ENCODE results near the gene PAPPA. TPM values are rescaled to one million over a fixed set of nuclear protein-coding genes. Genes with fewer than 3 reads are reported as not detected.

The PAPPA gene
- total RNA-seq, 4 donors from 2014 or later: 0.53 to 2.3 (median 1.4) TPM

DNA sequence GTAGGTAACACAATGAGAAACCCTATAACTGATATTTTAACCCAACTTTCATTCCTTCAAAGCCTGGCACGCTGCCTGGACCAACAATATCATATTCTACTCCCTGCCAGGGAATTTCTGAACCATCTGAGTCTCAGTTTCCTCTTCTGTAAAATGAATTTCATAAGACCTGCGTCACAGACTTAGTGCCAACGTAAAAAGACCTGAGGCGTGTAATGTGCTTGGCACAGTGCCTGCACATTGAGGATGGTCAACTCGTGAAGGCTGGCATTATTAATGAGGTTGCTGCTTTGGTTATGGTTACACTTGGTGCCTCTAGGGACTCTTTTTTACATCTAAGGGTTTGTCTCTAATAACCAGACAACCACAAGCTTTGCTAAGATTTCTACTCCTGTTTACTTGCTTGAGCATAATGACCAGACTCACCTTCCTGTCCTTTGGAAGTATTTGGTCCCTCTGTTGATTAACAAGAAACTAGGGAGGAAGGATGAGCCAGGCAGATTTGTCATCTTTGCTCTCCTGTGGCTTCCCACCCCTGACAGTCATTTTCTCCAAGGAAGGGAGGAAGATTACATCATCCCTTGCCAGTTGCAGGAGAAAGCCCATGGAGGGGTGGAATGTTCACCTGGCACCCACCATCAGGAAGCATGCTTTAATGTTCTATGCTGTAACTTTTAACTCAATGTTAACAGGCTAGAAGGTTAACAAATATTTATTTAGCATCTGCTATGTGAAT, 79.0 kb downstream of the PAPPA start:
- Histone ChIP-seq H3K4me3 (no peak overlapping the region), H3K27ac (no peak overlapping the region), H3K27me3 (no peaks in the 10 kb centered on the region), H3K9me3 (no peaks in the 10 kb centered on the region), H3K4me1 (no peaks in the 10 kb centered on the region), H3K36me3 (no peaks in the 10 kb centered on the region)
- no peak for DNase-seq (ENCODE audit: low spot score in 2 of 2)
- WGBS: 47% methylated on average over 5 of the region's 5 CpGs
- TF ChIP-seq POLR2AphosphoS5 (IDR thresholded peaks at IDR 0.05) (no peak), POLR2A (IDR thresholded peaks at IDR 0.05) (no peak), EP300 (IDR thresholded peaks at IDR 0.05) (no peak)
- TF ChIP-seq, protein P1, sequence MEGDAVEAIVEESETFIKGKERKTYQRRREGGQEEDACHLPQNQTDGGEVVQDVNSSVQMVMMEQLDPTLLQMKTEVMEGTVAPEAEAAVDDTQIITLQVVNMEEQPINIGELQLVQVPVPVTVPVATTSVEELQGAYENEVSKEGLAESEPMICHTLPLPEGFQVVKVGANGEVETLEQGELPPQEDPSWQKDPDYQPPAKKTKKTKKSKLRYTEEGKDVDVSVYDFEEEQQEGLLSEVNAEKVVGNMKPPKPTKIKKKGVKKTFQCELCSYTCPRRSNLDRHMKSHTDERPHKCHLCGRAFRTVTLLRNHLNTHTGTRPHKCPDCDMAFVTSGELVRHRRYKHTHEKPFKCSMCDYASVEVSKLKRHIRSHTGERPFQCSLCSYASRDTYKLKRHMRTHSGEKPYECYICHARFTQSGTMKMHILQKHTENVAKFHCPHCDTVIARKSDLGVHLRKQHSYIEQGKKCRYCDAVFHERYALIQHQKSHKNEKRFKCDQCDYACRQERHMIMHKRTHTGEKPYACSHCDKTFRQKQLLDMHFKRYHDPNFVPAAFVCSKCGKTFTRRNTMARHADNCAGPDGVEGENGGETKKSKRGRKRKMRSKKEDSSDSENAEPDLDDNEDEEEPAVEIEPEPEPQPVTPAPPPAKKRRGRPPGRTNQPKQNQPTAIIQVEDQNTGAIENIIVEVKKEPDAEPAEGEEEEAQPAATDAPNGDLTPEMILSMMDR (IDR thresholded peaks at IDR 0.05): no peak

DNA sequence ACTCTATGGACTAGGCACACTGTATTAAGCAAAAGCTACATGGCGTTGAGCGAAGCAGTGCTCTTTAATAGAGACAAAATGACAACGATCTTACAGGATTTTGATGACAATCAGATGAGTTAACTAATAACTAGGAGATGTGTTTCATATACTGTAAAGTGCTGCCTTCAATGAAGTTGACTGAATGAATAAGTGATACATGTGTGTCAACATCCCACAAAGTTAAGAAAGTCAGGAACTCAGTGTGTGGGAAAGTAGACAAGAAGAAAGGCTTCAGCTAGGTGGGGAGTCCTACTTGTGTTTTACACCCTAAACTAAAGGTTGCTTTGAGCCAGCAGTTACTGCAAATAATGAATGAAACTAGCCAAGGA, 79.6 kb downstream of the PAPPA start:
- DNase-seq (ENCODE audit: low spot score in 2 of 2): no peak
- 83% methylated on average over 3 of the region's 3 CpGs for WGBS
- Histone ChIP-seq H3K4me1 (no peaks in the 10 kb centered on the region), H3K27me3 (no peaks in the 10 kb centered on the region), H3K27ac (no peak overlapping the region), H3K36me3 (no peaks in the 10 kb centered on the region), H3K4me3 (no peak overlapping the region), H3K9me3 (no peaks in the 10 kb centered on the region)
- no peak for TF ChIP-seq POLR2AphosphoS5 (IDR thresholded peaks at IDR 0.05)

DNA sequence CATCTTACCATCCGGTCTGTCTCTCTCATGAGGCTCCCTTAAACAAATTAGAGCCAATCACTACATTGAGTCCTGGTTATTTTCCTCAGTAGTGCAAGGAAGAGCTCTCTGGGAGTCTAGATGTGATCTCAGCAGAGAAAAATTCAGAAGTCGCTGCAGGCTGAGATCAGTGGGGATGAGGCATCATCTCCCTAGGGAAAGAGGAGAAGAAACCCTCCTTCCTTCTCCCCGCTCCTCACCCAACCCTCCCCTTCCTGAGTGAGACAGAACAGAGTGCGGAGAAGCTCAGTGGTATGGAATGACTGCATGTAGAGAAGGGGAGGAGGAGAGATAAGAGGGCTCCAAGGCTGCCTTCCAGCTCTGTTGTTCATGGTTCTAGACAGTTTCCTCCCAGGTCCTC, 80.5 kb downstream of the PAPPA start:
- no peak for DNase-seq (ENCODE audit: low spot score in 2 of 2)
- Histone ChIP-seq H3K4me3 (no peak overlapping the region), H3K36me3 (no peaks in the 10 kb centered on the region), H3K9me3 (no peaks in the 10 kb centered on the region), H3K27ac (no peak overlapping the region), H3K4me1 (no peaks in the 10 kb centered on the region), H3K27me3 (no peaks in the 10 kb centered on the region)
- 57% methylated on average over 4 of the region's 4 CpGs for WGBS
- no peak for TF ChIP-seq POLR2A (IDR thresholded peaks at IDR 0.05)

DNA sequence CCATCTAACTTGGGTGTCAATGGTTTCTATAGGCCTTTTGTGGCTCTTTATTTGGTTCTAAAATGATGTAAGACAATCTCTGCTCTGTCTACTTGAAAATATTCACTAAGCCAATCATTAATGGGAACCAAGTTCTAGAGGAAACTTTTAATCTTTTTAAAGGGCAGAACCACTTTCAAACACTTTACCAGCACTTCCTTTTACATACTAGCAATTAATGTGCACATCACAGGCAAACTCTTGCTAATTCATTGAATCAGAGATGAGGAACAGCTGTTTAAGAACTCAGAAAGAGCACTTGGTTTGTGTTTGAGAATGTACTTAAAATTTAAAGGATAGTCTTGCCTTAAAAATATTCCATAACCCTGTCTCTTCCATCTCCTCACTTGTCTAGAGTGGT, 83.4 kb downstream of the PAPPA start:
- H3K9me3 ChIP-seq: no peaks in the 10 kb centered on the region
- TF ChIP-seq, protein P1 (IDR thresholded peaks at IDR 0.05): no peak
- no peak for TF ChIP-seq EP300 (IDR thresholded peaks at IDR 0.05)
- TF ChIP-seq POLR2A (IDR thresholded peaks at IDR 0.05): no peak
- TF ChIP-seq POLR2AphosphoS5 (IDR thresholded peaks at IDR 0.05): no peak
- H3K36me3 ChIP-seq: no peaks in the 10 kb centered on the region
- no peak overlapping the region for H3K27ac ChIP-seq
- no peak overlapping the region for H3K4me3 ChIP-seq
- no peaks in the 10 kb centered on the region for H3K27me3 ChIP-seq
- H3K4me1 ChIP-seq: no peaks in the 10 kb centered on the region
- DNase-seq (ENCODE audit: low spot score in 2 of 2): no peak

DNA sequence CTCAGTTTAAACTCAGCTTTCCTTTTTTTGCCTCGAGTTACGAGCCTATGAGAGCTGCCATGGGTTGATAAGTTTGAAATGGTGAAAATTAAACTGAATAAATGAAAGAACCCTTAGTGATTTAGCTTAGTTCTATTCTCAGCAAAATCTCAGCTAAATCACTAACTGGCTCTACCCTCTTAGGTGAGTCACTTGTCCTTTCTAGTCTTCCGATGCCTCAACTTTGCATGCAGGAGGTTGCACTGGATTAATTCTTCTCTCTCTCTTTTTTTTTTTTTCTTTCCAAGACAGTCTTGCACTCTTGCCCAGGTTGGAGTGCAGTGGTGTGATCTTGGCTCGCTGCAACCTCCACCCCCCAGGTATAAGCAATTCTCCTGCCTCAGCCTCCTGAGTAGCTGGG, 83.9 kb downstream of the PAPPA start:
- no peaks in the 10 kb centered on the region for H3K4me1 ChIP-seq
- WGBS: 89% methylated on average over 4 of the region's 4 CpGs
- H3K27me3 ChIP-seq: no peaks in the 10 kb centered on the region
- H3K4me3 ChIP-seq: no peak overlapping the region
- no peak for DNase-seq (ENCODE audit: low spot score in 2 of 2)
- H3K9me3 ChIP-seq: no peaks in the 10 kb centered on the region
- TF ChIP-seq POLR2AphosphoS5 (IDR thresholded peaks at IDR 0.05): no peak
- no peak overlapping the region for H3K27ac ChIP-seq
- H3K36me3 ChIP-seq: no peaks in the 10 kb centered on the region

DNA sequence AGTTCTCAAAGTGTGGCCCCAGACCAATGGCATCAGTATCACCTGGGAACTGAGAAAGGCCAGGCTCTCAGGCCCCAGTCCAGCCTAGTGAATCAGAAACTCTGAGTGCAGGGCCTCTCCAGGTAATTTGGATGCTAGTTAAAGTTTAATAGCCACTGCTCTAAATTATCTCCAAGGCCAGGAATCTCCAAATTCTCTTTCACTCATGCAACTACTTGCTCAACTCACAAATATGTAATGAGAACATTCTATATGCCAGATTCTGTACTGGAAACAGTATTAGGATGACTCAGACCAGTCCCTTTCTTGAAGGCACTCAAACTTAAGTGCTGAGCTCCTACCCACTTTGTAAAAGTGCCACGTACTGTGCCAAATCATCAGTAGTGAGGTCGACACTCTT, 84.6 kb downstream of the PAPPA start:
- no peaks in the 10 kb centered on the region for H3K9me3 ChIP-seq
- H3K27me3 ChIP-seq: no peaks in the 10 kb centered on the region
- 75% methylated on average over 2 of the region's 2 CpGs for WGBS
- no peaks in the 10 kb centered on the region for H3K4me1 ChIP-seq
- no peak overlapping the region for H3K4me3 ChIP-seq
- TF ChIP-seq, protein P1 (IDR thresholded peaks at IDR 0.05): no peak
- TF ChIP-seq EP300 (IDR thresholded peaks at IDR 0.05) (no peak), POLR2AphosphoS5 (IDR thresholded peaks at IDR 0.05) (no peak), POLR2A (IDR thresholded peaks at IDR 0.05) (no peak)
- no peak overlapping the region for H3K27ac ChIP-seq
- no peak for DNase-seq (ENCODE audit: low spot score in 2 of 2)
- H3K36me3 ChIP-seq: no peaks in the 10 kb centered on the region

DNA sequence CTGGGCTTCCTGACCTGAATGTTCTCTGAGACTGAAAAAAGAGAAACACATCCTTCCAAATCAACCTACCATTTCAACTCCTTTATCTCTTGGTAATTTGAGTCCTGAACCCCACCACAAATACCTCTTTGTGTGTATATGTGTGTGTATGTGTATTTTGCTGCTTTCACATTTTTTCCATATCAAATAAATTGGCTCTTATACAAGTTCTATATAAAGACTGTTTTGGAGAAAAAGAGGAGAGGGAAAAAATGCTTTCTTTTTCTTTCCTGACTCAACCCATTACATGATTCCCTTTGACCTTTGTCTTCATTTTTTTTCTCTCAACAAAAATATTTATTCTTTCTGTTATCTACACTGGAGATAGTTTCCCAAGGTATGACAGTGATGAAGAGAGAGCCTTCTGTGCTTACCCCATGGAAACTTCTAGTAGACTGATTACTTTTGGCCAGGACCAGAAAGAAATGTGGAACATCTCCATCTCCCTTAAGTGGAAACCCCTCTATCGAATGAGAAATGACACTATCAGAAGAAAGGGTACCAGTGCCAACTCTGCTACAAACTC, 85.3 kb downstream of the PAPPA start:
- TF ChIP-seq EP300 (IDR thresholded peaks at IDR 0.05) (no peak), POLR2A (IDR thresholded peaks at IDR 0.05) (no peak), POLR2AphosphoS5 (IDR thresholded peaks at IDR 0.05) (no peak)
- TF ChIP-seq, protein P1 (IDR thresholded peaks at IDR 0.05): no peak
- Histone ChIP-seq H3K27me3 (no peaks in the 10 kb centered on the region), H3K4me1 (no peaks in the 10 kb centered on the region), H3K27ac (no peak overlapping the region), H3K4me3 (no peak overlapping the region), H3K36me3 (no peaks in the 10 kb centered on the region), H3K9me3 (no peaks in the 10 kb centered on the region)
- no peak for DNase-seq (ENCODE audit: low spot score in 2 of 2)
- 86% methylated on average over 1 of the region's 1 CpG for WGBS

Measured in suprapubic skin (tissue), 4 donors.